GM18502 (cell line): Measurements from ENCODE around the gene M1AP.

ENCODE experiments used
- ATAC-seq: cut with Tn5 transposase; IDR thresholded peaks from one replicate; pipeline ENCODE4 v1.9.1; 2021; ENCODE audit warnings: mild to moderate bottlenecking; ENCODE audit not compliant: unreplicated experiment, poor library complexity

M1AP gene

GRCh38 chr2:74507926-74508520 lies 140.1 kb downstream of the M1AP start:
- ATAC-seq: no peak
